HUDEP-2 (cell line): ENCODE measurements around the gene VBP1.
A peak's percentile ranks its signal among the peaks of the same experiment; 100 is the strongest.
"Not testable (repeated sequence)": the region's sequence is repeated elsewhere in the genome, so short reads cannot be mapped to it uniquely, and the experiment has no call there.

ENCODE experiments used
- DNase-seq, 76 experiments: peaks; one replicate each; lab custom pipeline; 2025; ENCODE audit not compliant: unreplicated experiment in 76 of 76; lab: John Stamatoyannopoulos, UW

Gene VBP1

GRCh38 chrX:155216179-155216939 lies at the start of gene VBP1:
Gene VBP1 (plus strand): TSS chrX:155216460. CDS start chrX:155216483, 23 bp downstream.
- peak in 75 of 76 experiments; percentile 14 to 91 (median 80) for DNase-seq

DNA sequence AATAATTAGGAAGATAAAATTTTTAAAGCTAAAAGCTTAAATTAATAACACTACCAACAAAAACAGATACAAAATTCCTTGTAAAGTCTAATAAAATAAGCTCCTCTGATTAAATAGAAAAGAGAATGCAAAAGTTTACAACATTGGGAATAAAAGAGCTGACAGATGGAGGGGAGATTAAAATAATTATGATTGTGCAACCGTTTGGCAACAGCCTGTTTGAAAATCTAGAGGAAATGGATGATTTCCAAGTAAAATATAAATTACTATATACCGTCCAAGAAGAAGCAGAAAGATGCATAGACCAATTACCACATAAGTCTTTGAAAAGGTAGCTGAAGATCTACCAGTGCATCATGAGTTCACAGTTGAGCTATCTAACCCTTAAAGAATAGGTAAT lies 46.4 kb upstream of the VBP1 start:
- no peak for DNase-seq

DNA sequence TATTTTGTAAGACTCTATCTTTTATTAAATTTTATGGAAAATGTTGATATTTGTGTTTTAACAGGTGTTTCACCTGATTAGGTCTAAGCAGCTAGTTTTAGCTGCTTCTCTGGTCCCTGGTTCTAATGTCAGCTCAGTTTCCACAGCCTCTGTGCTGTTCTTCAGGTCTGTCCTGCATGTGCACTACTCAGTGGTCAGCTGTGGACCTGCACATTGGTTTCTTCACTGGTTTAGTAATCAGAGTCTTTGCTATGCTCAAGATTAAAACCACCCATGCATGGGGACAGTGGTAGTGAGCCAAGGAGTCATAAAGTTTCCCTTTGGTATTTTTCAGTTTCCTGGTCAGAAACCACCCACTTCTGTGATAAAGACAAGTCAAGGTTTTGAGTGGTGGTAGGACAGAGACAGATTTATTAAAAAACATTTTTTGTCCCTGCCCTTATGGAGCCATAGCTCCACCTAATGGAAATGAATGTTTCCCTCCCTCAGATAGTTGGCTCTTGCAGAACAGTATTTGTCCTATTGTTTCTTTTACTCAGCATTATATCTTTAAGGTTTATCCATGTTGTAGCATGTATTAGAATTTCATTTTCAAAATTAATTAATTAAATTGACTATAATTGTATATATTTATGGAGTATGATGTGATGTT lies 36.8 kb upstream of the VBP1 start:
- peak in 2 of 76 experiments; percentile 0 for DNase-seq

DNA sequence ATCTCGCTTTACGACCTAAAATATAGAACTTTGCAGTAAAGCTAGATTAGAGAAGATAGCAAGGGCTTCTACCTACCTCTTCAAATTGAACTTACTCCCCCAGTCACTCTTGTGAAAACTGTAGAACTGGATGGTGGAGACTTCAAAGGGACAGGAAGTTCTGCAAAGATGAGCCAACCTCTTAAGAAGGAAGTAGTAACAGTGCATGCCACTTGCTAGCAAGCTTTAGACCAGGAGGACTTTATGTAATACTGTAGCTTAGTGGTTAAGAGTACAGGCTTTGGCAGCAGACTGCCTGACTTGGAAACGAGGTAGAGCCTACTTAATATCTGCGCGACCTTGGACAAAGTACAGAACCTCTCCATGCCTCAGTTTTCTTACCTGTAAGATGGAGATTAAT lies 27.5 kb upstream of the VBP1 start:
- DNase-seq, result no peak

DNA sequence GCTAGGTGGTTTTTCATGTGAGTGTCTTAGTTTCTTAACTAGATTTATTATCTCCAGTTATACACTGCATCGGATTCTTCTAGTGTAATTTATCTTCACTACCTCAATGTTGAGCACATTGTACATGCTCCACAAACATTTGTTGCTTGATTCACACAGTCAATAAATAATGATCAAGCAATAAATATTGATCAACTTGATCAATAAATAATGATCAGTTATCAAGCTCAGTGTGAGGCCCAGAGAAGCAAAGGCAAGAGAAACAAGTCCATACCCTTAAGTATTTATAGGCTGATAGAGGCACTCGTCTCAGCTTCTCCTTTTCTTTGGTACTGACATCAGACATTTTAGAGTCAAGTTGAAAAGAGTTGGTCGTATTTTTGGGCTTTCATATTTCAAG lies 5.1 kb upstream of the VBP1 start:
- DNase-seq, result no peak

- no peak for DNase-seq
Observed at GRCh38 chrX:155213731-155214130, 2.5 kb upstream of the VBP1 start.

DNA sequence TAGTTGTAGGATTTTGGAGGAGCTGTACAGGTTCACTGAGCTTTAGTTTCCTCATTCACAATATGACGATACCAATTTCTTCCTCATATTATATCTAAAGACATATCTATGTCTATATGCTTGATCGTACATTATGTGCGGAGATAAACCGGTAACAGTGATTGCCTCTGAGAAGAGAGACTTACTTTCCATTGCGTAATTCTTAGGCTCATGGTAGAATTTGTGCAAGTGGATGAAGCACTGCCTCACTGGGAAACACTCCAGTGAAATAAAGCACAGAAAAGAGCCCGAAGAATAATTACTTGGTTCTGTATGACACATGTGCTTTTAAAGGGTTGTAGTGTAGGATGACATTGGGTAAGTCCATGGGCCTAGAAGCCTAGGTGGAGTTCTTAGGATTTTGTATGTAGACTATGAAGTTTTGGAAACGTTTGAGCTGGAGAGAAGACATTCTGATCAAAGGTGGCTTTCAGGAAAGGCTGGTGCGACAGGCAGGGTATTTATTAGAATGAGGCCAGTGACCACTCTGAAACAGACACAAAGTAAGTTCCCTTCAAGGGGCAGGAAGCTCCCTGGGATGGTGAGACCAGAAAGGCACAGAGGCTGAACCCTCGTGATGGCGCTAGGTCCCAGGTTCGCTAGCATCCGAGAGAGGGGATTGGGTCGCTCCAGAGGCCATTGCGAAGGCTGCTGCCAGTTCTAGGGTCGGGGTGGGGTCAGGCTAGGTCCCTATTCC lies 649 bp upstream of the VBP1 start:
- DNase-seq, result peak in 2 of 76 experiments; percentile 30 to 61

- DNase-seq, result peak in 2 of 76 experiments; percentile 5 to 7
Observed at GRCh38 chrX:155216940-155217440, 730 bp downstream of the VBP1 start.

DNA sequence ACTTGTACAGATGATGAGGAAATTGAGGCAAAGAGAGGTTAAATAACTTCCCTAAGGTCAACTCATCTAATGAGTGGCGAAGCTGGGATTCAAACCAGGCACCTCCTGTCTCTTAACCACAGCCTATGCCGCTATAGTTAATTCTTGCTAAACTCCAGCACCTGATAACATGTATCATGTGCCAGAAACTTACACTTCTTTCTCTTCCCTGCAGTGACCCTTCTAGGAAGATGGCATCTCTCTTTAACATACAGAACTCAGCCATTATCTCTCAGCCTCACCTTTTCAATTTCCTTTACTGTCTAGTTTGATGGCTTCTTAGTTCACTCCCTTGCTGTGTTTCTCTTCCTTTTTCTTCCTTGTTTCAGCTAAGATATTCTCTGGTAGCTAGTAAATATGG lies 2.5 kb downstream of the VBP1 start:
- DNase-seq, result peak in 33 of 76 experiments; percentile 3 to 71 (median 28)

DNA sequence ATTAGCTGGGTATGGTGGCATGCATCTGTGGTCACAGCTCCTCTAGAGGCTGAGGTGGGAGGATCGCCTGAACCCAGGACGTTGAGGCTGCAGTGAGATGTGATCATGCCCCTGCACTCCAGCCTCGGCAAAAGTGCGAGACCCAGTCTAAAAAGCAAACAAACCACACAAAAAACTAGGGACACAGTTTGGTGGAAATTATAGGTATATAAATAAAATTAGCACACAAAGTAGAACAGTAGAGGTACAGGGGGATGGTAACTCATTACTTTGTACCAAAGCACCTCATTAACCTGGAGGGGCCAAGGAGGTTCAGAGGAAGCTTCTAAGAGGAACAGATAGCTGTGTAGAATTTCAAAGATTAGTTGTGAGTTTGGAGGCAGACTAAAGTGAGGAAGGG lies 5.1 kb downstream of the VBP1 start:
- DNase-seq, result no peak

GRCh38 chrX:155223746-155224145 lies 7.5 kb downstream of the VBP1 start:
- DNase-seq, result not testable (repeated sequence)

GRCh38 chrX:155225774-155226173 lies 9.5 kb downstream of the VBP1 start:
- DNase-seq, result no peak

GRCh38 chrX:155231163-155231562 lies 14.9 kb downstream of the VBP1 start:
- DNase-seq, result no peak

DNA sequence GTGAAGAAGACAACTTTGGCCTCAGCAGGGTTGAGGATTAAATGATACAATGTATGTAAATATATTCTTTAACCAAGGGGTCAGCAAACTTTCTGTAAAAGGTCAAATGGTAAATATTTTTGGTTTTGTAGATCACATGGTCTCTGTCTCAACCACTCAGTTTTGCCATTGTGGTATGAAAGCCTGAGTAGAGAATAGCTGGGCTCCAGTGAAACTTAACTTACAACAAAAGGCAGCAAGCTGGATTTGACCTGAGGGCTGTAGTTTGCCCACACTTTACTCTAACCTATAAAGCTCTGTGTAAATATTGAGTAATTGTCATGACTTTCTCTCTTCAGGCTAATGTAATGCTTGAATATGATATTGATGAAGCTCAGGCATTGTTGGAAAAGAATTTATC lies 19.6 kb downstream of the VBP1 start:
- no peak for DNase-seq

- DNase-seq, result no peak
Observed at GRCh38 chrX:155237719-155238118, 21.5 kb downstream of the VBP1 start.

DNA sequence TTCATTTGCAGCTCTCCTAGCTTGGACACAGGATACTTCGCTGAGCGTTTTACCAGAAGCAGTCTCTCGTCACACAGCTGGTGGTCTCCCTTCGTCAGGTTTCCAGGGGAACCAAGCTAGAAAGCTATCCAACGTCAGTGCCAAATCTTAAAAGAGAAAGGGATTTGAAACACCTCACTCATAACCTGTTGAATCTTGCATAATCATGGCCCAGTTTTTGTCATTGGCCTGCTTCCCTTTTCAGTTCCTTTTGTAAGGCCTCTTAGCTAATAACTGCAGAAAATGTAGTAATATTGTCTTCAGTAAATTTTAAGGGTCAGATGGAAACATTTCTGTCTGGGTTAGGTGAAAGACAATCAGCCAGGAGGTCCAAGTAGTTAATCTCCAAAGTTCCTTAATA lies 26.0 kb downstream of the VBP1 start:
- no peak for DNase-seq

DNA sequence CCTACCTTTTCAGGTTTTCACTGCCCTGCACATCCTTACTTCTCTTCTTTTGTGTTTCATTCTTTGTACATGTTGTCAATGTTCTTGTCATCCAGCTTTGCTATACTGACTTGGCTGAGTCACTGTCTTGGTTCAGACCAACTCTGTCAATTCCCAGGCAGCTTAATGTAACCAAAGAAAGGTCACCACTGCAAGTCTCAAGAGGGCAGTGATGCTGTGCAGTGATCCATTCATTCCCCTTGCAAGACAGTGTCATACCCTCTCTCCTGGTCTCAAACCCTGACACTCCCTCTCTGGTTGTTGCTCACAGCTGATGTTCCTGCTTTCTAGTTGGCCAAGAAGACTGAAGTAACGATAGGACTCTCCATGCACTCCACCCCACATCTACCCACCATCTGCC lies 30.5 kb downstream of the VBP1 start:
- DNase-seq, result no peak

GRCh38 chrX:155247497-155247896 lies 31.2 kb downstream of the VBP1 start:
- DNase-seq, result no peak

DNA sequence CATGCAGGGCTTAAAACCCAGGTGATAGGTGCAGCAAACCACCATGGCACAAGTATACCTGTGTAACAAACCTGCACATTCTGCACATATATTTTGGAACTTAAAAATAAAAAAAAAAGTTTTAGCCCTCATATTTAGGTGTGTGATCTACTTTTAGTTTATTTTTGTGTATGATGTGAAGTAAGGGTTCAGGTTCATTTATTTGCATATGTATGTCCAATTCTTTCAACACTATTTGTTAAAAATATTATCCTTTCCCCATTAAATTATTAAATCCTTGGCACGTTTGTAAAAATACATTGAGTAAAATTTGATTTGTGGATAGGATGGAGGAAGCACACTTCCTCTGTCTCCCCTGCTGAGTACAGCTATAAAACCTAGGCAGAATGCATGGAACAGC lies 35.1 kb downstream of the VBP1 start:
- no peak for DNase-seq

DNA sequence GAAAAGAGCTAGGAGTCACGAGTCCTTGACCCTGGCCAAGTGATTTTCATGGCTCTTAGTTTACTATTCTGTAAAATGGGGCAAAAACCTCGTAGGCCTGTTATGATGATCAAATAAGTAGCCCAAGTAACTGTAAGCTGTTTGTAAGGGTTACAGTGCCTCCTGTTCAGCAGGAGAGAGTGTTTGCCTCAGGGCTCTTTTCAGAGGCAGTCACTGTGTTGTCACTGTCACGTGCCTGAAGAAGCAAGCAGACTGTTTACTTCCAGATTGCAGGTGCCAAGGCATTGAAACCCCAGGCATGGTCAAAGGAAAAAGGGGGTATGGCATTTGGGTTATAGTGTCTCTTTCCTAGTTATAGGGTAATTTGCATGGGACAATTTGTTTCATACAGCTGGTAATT lies 43.5 kb downstream of the VBP1 start:
- DNase-seq, result no peak

DNA sequence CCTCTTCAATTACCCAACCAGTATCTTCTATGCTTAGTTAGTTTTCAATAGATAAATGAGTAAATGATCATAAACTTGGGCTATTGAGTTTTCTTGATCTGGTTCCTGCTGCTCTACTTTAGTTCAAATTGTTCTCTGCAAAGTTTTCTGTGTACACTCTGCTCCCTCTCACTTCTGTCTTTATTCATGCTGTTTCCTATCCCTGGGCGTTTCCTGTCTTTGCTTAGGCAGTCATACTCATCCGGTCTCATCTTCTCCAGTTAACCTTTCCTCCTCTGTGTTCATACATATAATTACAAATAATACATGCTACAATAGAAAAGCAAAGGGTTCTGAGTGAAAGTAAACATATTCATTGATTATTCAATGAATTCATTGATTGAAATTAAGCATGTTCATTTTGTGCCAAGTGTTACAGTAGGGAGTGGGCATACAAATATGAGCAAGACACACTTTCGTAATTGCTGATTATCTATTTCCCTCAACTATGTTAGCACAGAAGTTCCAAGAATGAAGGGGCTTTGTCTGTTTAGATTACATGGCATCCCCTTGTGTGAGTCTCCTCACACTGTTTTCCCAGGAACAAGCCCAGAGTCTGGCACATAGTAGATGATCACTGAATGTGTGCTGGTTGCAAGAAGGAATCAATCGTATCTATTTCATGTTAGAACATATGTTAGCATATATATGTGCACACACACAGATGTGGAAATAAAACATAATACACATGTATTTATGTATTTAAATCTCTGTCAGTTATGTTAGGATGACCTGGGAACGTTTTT lies 46.9 kb downstream of the VBP1 start:
- no peak for DNase-seq
